Measurements from ENCODE around the gene SLC25A28. TPM values are rescaled to one million over a fixed set of nuclear protein-coding genes. Genes with fewer than 3 reads are reported as not detected.
"Not testable (repeated sequence)": the region's sequence is repeated elsewhere in the genome, so short reads cannot be mapped to it uniquely, and the experiment has no call there.

The SLC25A28 gene
- total RNA-seq, 2 donors from 2014 or later = 50.1 to 53.3 TPM

DNA sequence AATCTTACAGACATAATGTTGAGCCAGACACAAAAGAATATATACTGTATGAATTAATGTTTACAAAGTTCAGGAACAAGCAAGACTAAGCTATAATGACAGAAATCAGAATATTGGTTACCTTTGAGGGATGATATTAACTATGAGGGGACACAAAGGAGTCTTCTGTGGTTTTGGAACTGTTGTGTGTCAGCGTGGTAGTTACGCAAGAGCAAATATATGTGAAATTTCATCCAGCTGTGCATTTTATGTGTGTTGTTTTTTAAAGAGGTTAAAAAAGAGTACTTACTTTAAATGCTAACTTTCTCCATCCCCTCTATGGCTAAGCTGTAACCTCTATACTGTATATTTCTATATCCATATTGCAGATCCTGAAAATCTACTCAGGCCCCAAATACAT lies 14.9 kb downstream of the SLC25A28 start:
- ATAC-seq (ENCODE audit: insufficient number of reproducible peaks, low FRiP score, low read depth) (no peak), DNase-seq (ENCODE audit: low spot score) (no peak)
- Histone ChIP-seq H3K4me3 (no peak overlapping the region), H3K27ac (no peak overlapping the region), H3K27me3 (replicated peaks; ENCODE audit: insufficient read depth) (peaks cover 4% of the 10 kb centered on the region), H3K9me3 (no peaks in the 10 kb centered on the region), H3K4me1 (ENCODE audit: control insufficient read depth in 1 of 2, low read depth in 2 of 2) (no peaks in the 10 kb centered on the region), H3K36me3 (peaks cover 4% of the 10 kb centered on the region)
- TF ChIP-seq, protein P1, sequence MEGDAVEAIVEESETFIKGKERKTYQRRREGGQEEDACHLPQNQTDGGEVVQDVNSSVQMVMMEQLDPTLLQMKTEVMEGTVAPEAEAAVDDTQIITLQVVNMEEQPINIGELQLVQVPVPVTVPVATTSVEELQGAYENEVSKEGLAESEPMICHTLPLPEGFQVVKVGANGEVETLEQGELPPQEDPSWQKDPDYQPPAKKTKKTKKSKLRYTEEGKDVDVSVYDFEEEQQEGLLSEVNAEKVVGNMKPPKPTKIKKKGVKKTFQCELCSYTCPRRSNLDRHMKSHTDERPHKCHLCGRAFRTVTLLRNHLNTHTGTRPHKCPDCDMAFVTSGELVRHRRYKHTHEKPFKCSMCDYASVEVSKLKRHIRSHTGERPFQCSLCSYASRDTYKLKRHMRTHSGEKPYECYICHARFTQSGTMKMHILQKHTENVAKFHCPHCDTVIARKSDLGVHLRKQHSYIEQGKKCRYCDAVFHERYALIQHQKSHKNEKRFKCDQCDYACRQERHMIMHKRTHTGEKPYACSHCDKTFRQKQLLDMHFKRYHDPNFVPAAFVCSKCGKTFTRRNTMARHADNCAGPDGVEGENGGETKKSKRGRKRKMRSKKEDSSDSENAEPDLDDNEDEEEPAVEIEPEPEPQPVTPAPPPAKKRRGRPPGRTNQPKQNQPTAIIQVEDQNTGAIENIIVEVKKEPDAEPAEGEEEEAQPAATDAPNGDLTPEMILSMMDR (IDR thresholded peaks at IDR 0.05) = no peak

DNA sequence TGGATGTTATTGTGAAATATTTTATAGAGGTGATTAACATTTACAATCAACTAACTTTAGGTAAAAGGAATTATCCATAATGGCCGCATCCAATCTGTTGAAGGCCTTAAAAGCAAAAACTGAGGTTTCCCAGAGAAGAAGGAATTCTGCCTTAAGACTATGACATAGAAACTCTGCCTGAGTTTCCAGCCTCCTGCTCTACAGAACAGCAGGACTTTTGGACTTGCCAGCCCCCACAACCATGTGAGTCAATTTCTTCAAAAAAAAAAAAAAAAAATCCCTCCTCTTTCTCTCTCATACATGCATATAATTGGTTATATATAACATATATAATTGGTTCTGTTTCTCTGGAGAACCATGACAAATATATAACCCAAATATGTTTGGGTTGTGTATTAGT lies 15.4 kb downstream of the SLC25A28 start:
- H3K36me3 ChIP-seq = no peaks in the 10 kb centered on the region
- DNase-seq (ENCODE audit: low spot score) (no peak), ATAC-seq (ENCODE audit: insufficient number of reproducible peaks, low FRiP score, low read depth) (no peak)
- H3K4me3 ChIP-seq = no peak overlapping the region
- TF ChIP-seq, protein P1 (IDR thresholded peaks at IDR 0.05) = no peak
- H3K27ac ChIP-seq = no peak overlapping the region
- H3K27me3 ChIP-seq (replicated peaks; ENCODE audit: insufficient read depth) = peaks cover 4% of the 10 kb centered on the region
- H3K4me1 ChIP-seq (ENCODE audit: control insufficient read depth in 1 of 2, low read depth in 2 of 2) = no peaks in the 10 kb centered on the region
- H3K9me3 ChIP-seq = no peaks in the 10 kb centered on the region

DNA sequence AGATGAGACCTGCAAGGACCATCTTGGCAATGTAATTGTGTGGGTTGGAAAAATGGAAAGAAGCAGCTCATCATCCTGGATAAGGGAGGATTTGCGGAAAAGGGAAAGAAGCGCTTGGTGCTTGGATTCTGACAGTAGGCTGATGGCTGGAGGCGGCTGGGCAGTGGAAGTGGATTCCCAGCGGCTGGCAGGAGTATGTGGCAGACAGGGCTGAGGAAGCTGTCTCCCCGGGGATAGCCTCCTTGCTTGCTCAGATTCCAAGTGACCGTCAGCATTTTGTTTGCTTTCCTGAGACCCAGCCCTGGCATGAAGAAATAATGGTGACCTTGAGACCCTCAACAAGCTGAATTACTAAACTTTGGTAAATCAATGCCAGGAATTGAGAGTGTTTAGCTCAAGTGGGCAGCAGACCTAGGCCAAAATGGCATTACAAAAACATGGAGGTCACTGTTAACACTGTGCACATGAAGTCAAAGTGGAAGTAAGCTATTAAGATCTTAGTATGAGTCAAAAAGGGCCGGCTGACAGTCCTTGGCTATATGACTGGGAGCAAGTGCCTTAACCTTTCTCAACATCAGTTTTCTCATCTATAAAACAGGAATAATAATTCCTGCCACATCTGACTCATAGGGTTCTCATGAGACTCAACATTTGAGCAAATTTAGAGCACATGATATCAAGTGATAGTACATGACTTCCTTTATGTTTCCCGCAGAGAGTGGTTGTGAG lies 21.3 kb downstream of the SLC25A28 start:
- no peak overlapping the region for H3K4me3 ChIP-seq

DNA sequence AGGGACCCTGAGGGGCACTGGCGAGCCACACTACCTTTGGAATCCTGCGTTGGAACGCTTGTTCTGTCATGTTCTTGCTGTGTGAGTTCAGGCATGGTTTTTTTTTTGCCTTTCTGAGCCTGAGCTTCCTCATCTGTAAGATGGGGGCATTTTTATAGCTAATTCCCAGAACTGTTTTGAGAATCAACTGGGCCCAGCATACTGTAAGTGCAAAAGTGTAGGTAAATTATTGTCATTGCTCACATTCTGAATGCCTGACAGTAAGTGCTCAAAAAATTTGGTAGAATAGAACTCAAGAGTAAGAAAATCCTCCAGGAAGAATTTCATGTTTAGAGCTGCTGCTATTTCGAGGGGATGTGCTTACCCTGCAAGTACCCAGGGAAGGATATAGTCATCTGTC lies 22.2 kb downstream of the SLC25A28 start:
- no peak overlapping the region for H3K4me3 ChIP-seq
- H3K36me3 ChIP-seq = no peaks in the 10 kb centered on the region
- DNase-seq (ENCODE audit: low spot score) (no peak), ATAC-seq (ENCODE audit: insufficient number of reproducible peaks, low FRiP score, low read depth) (no peak)
- peaks cover 4% of the 10 kb centered on the region for H3K27me3 ChIP-seq (replicated peaks; ENCODE audit: insufficient read depth)
- H3K9me3 ChIP-seq = no peaks in the 10 kb centered on the region
- TF ChIP-seq, protein P1 (IDR thresholded peaks at IDR 0.05) = no peak
- H3K4me1 ChIP-seq (ENCODE audit: control insufficient read depth in 1 of 2, low read depth in 2 of 2) = no peaks in the 10 kb centered on the region
- no peak overlapping the region for H3K27ac ChIP-seq

More for the DNA sequence above, 21.3 kb downstream of the SLC25A28 start:
- Histone ChIP-seq H3K27me3 (replicated peaks; ENCODE audit: insufficient read depth) (peaks cover 4% of the 10 kb centered on the region), H3K4me1 (ENCODE audit: control insufficient read depth in 1 of 2, low read depth in 2 of 2) (no peaks in the 10 kb centered on the region), H3K36me3 (no peaks in the 10 kb centered on the region), H3K9me3 (no peaks in the 10 kb centered on the region), H3K27ac (no peak overlapping the region)
- ATAC-seq (ENCODE audit: insufficient number of reproducible peaks, low FRiP score, low read depth) = no peak
- TF ChIP-seq, protein P1 (IDR thresholded peaks at IDR 0.05) = no peak
- DNase-seq (ENCODE audit: low spot score) = no peak

DNA sequence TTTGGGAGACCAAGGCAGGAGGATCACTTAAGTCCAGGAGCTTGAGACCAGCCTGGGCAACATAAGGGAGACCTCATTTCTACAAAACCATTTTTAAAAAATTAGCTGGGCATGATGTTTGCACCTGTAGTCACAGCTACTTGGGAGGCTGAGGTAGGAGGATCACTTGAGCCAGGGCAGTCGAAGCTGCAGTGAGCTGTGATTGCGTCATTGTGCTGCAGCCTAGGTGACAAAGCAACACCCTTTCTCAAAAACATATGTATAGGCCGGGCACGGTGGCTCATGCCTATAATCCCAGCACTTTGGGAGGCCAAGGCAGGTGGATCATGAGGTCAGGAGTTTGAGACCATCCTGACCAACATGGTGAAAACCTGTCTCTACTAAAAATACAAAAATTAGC lies 23.5 kb downstream of the SLC25A28 start:
- not testable (repeated sequence) for H3K36me3 ChIP-seq; H3K4me3 ChIP-seq; H3K4me1 ChIP-seq (ENCODE audit: control insufficient read depth in 1 of 2, low read depth in 2 of 2); ATAC-seq (ENCODE audit: insufficient number of reproducible peaks, low FRiP score, low read depth); H3K27me3 ChIP-seq (replicated peaks; ENCODE audit: insufficient read depth); DNase-seq (ENCODE audit: low spot score); H3K9me3 ChIP-seq; H3K27ac ChIP-seq
